ENCODE measurements around the gene C1orf159.
"Not testable (repeated sequence)": the region's sequence is repeated elsewhere in the genome, so short reads cannot be mapped to it uniquely, and the experiment has no call there.

Gene C1orf159

GRCh38 chr1:1115786-1116700 is at the start of gene C1orf159:
C1orf159 (minus strand) TSS chr1:1116089; CDS start chr1:1091543, 24,546 bp downstream.
- DNase-seq, result peak; percentile 98 to 99

DNA sequence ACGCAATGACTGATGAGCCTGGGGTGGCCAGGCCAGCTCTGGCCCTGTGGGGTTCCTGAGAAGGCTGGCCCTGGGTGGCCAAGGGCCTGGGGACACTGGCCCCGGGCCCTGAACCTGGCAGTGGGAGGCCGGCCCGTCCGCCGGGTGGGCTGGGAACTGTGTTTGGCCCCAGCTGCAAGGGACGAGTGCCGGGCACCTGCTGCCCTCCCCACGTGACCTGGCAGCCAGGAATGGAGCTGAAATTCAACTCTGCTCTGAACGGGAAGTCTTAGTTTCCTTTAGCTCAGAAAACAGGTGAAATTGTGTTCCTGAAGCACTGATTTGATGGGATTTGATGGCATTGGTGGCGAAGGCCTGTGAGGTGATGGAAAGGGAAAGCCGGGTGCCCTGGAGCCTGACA is 49.6 kb upstream of the C1orf159 start:
- DNase-seq, result no peak

DNA sequence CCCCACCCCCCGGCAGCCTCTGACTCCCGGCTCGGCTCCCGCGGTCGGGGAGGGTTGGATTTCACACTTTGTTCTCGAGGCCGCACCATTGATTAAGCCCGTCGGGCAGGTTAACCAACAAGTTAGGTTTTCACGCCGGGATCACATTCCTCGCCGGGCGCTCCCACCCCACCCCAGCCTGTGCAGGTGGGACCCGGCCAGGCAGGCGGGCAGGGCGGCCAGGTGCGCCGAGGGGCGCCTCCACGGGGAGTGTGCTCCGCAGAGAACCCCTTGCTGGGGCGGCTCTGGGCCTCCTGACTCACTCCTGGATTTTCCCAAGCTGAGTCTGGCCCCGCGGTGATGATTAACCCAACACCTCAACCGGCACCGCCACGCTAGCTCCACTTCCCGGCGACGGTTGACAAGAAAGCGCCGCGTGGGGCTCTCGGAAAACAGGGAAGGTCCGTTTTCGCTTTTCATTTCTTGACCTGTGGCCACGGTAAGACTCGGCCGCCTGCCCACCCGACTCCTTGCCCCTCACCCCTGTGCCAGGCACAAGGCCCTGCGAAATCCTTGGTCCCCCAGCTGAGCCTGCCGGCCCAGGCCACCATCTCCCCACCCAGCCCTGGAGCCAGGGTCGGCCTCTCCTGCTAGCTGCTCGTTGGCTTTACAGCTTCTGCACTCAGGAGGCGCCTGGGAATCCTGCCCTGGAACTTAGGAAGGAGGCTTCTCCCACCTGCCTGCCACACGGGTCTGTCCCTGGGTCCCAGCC is 49.0 kb upstream of the C1orf159 start:
- no peak for DNase-seq

DNA sequence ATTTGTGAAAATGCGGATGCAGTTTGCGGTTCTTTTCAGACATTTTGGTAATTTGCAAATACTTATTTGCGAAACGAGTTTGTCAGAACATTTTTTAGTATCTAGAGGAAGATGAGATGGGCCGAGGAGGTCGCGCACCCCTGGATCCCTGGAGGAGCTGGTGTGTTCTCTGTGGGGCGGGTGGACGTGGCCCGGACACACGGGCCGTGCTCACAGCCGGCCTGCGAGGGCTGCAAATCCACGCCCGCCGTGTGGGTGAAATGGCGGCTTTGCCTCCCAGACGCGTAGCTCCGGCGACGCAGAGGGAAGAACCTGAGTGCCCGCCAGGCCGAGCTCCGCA is 48.4 kb upstream of the C1orf159 start:
- no peak for DNase-seq

DNA sequence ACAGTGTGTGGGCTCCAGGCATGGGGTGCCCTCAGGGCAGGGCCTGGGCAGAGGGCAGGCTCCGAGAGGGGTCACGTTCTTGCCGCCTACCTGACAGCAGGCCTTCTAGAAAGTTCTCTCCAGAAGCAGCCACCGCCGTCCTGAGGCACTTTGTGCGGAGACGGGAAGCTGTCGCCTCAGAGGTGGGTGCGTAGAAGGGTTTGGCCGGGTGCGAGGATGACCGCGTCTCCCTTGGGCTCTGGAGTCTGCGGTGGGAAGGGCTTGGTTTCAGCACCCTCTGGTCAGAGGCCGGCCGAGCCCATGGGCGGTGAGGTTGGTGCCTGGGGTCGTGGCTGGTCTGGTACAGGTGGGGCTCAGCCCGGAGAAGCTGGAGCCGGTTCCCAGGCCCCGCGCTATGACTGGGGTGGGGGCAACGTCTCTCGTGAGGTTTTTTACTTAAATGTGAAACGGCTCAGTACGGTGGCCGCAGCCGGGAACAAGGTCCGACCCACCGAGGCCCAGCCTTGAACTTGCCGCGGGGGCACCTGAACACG is 47.7 kb upstream of the C1orf159 start:
- no peak for DNase-seq

DNA sequence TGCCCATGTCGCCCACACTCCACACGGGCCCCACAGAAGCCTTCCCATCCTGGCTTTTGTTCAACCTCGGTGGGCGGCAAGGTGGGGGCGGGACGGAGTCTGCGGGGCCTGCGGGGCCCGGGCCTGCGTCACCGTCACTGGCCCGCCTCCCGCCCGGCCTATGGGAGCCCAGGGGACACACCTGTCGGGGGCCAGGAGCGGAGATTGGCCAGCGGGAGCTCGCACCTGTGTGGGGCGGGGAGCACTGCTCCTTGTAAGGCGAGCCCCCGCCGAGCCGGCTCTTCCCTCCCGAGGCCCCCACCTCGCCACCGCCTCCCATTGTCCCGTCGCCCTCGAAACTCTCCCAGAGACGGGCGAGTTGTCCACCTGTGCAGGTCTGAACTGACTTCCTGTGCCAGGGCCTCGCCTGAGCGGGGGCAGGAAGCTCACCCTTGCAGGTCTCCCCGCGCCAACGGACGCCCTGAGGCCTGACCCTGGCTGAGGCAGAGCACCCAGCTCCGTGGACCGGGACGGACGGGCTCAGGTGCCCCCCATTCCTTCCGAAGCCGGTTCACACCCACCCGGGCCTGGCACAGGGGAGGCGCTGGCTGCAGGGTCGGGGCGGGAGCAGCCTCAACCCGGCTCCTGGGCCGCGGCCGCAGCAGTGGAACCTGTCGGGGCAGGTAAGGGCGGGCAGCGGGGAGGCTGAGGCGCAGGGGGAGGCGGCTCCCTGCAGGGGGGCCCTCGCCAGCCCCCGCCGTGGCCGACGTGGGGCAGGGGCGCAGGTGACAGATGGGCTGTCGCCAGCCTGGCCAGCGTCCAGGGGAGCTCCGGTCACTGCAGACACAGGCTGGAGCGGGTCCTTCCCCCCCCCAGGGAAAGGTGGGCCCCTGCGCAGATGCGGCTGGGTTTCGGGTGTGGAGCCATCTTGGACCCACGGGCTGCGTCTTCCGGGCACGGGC is 47.0 kb upstream of the C1orf159 start:
- no peak for DNase-seq

DNA sequence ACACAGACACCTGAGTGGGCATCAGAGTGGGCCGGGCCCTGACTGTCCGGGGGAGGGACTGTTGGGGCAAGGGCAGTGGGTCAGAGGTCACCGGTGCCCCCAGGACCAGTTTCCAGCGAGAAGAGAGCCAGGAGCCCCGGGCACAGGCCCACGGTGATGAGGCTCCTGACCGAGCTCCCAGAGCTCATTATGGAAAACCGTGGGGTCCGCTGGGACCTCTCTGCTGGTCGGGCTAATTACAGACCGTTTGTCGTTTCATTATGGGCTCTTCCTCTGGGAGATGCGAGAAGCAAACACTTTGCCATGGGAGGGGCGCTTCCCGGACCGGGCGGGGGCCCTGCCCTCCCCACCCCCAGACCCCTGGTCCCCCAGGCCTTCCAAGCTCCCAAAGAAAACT is 45.8 kb upstream of the C1orf159 start:
- DNase-seq, result no peak

DNA sequence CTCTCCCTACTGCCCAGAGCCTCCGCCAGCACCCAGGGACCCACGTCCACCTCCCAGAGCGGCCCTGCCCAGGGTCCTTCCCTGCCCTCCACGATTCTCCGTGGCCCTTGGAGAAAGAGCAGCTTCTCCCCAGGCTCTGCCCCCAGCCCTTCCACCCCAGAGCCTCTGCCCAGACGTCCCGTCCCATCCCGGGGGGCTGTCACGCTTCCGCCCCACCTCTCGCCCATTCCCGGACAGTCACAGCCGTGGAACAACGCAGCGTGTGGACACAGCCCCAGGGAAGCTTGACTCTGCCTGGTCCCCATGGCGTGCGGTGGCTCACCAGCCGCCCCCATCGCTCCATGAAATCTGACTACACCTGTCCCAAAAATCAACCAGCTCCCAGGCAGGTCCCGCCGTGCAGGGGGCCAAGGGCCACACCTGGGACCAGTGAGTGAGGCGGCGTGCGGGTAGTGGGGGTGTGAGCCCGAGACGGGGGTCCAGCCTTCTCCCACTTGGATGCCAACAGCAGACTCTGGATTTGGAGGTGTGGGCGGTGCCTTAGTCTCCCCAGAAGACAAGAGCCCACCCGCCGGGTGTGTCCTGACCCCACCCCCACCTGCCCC is 45.3 kb upstream of the C1orf159 start:
- no peak for DNase-seq

- DNase-seq, result no peak
These were observed 44.5 kb upstream of the C1orf159 start for GRCh38 chr1:1160281-1160930.

DNA sequence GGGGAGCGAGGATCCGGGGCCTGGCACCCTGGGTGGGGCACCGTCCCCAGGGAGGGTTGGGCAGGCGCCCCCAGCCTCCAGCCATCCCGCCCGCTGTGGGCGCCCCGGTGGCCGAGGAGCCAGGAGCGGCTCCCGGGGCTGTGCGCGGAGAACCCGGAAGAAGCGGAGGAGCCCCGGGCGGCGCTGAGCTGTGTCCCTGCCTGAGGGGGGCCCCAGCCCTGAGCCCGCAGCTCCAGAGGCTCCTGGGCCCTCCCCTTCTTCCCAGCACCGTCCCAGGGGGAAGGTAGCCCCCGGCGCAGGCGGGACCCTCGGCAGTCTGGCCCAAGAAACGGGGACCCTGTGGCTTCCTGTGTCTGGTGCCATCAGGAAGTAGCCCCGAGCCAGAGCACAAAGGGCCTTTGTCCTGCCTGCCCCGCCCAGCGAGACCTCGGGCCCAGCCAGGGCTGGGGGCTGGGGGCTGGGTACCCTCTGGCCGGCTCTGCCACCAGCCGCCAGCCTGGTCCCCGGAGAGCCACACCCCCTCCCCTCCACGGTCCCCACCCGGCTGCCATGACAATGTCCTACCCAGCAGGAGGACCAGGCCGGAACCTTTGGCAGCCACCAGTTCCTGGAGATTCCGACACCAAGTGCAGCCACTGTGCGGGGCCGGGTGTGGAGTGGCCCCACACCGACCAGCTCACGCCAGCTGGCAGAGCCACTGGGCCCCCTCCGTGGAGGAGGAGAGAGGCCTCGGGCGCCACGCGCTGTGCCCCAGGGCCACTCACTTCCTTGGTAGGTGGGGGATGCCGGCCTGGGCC is 42.2 kb upstream of the C1orf159 start:
- peak; percentile 66 to 84 for DNase-seq

DNA sequence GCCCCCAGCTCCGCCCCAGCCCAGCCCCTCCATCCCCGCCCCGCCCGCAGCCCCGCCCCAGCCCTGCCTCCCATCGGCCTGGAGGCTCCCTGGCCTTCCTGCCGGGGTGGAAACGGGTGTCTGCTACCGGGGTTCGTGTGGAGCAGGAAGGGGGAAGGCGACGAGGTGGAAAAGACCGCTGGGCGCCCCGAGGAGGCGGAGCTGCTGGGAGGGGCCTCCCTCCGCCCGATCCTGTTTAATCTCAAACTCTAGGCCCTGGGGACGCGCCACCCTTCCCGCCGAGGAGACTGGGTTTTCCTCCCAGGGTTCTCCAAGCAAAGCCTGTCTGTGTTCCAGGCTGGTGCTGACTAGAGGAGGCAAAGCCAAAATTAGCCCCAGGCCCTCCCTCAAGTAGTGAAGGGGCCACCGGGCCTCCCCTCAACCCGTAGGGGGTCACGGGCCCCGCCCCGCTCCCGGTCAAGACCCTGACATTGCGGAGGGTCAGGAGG is 41.6 kb upstream of the C1orf159 start:
- peak; percentile 49 to 75 for DNase-seq

- no peak for DNase-seq
These were observed 41.1 kb upstream of the C1orf159 start for GRCh38 chr1:1157033-1157365.

DNA sequence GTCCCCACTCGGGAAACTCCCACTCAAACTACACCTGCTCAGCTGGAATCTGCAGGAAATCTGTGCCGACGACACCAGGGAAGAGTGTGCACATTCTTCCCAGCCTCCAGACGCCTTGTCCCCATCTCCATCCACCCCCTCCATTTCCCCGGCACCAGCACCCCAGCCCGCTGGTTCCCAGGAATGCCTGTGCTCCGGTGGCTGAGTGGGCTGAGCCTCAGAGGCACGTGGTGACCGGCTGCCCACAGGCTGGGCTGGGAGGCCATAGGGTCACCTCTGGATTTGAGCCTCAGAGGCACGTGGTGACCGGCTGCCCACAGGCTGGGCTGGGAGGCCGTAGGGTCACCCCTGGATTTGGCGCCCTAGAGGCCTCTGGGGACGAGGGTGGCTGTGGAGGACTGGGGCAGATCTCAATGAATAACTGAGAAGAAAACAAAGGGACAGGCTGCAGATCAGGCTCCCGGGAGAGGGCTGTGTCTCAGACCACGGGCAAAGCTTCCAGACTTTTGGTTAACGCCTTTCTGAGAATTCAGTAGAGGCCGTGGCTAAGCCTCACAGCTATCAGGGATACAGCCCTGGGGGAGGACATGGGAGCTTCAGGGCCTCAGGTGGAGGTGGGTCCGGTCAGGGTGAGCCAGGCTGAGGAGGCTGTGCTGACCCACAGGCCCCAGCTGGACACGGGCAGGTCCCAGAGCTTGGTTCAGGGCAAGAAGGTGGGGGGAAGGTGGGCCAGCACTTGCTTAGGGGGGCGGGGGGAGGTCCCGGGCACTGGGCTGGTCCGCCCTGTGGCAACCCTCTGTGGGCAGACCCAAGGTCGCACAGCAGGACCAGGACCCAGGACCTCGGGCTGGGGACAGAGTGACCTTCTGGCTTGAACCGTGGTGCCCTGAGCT is 40.5 kb upstream of the C1orf159 start:
- DNase-seq, result no peak

DNA sequence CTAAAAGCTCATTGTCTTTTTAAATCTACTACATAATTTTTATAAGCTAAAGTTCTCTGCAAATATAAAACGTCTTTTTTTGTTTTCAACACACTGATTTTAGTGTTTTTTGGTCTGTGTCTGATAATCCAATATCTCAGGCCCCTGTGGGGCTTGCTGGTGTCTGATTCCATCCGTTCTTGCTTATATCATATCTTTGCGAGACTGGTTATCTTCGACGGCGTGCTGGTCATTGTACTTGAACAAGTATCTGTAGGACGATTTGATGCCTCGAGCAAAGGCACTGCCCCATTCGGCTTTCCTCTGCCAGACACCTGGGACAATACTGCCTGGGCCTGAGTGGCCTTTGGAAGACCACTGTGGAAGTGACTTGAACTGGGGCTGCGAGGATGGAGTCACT is 39.4 kb upstream of the C1orf159 start:
- DNase-seq, result no peak

- DNase-seq, result no peak
These were observed 38.0 kb upstream of the C1orf159 start for GRCh38 chr1:1153874-1154273.

GRCh38 chr1:1153215-1153614 is 37.3 kb upstream of the C1orf159 start:
- not testable (repeated sequence) for DNase-seq

DNA sequence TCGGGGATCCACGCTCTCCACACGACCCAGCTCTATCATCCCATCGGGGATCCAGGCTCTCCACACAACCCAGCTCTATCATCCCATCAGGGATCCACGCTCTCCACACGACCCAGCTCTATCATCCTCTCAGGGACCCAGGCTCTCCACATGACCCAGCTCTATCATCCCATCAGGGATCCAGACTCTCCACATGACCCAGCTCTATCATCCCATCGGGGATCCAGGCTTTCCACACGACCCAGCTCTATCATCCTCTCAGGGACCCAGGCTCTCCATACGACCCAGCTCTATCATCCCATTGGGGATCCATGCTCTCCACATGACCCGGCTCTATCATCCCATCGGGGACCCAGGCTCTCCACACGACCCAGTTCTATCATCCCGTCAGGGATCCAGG is 36.5 kb upstream of the C1orf159 start:
- DNase-seq, result not testable (repeated sequence)

DNA sequence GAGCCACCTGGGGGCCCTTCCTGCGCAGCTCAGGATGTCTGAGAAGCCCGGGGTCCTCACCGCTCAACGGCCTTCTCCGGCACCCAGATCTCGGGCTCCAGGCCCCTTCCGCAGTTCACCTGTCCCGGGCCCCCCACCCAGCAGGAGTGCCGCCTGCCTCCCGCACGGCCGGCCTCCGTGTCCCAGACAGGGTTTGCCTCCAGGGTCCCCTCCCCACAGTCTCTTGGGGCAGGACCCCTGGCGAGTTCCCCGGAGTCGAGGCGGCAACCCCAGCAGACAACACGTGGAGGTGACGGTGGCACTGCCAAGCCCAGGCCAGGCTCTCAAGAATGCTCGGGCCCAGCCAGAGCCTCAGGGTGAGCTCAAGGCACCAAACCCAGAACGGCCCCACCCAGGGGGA is 35.4 kb upstream of the C1orf159 start:
- DNase-seq, result no peak

- no peak for DNase-seq
These were observed 34.2 kb upstream of the C1orf159 start for GRCh38 chr1:1150100-1150499.

DNA sequence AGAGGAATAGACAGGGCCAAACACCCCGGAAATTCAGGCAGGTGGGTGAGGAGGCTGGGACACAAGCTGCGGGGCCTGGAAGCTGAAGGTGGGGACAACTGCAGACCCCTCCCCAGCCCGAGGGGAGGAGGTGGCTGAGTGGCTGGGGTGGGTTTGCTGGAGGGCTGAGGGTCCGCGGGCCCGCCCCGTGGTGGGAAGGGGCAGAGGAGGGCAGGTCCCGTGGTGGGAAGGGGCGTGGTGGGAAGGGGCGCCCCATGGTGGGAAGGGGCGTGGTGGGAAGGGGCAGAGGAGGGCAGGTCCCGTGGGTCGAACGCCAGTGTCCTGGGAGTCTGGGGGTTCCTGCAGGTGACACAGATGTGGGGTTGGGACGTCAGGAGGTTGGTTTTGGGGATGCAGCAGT is 33.5 kb upstream of the C1orf159 start:
- DNase-seq, result no peak

Data from hippocampal formation (tissue), 2 donors.